Peyer's patch (tissue), 4 donors: ENCODE data around the gene ATP9A.

ENCODE experiments used
- POLR2A ChIP-seq, 2 donors: fragments of 450-650 bp; IDR thresholded peaks; one replicate each; pipeline ENCODE4 v1.5.1; 2017; ENCODE audit warnings: antibody characterized with exemption in 2 of 2, mild to moderate bottlenecking in 2 of 2, moderate library complexity in 2 of 2
- TF ChIP-seq, protein P1 (sequence below), 6 experiments: fragments of 450-650 bp in 4 of 6; fragments of 200-600 bp in 2 of 6; sonication (generic) in 1 of 6; IDR thresholded peaks; one replicate each; pipeline ENCODE4 v1.5.1; 2017 to 2019; ENCODE audit warnings: antibody characterized with exemption in 6 of 6, mild to moderate bottlenecking in 3 of 6, moderate library complexity in 1 of 6

DNA sequence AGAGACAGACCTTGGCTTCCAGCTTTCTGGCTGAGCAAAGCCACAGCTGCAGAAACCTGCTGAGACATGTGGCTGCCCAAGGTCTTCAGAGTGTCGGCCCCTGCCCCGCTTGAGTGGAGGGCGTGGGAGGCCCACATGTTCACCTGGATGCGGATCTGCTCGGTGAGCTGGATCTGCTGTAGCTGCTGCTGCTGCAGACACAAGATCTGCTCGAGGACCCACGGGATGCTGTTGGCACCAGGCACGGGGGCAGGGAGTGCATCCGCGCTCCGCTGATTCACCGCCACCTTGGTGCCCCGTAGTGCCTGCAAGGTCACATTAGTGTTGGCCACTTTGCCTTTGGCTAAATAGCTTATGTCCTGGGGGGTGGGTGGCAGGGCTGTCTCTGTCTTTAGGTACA lies 23.4 kb upstream of the ATP9A start:
- TF ChIP-seq, protein P1, sequence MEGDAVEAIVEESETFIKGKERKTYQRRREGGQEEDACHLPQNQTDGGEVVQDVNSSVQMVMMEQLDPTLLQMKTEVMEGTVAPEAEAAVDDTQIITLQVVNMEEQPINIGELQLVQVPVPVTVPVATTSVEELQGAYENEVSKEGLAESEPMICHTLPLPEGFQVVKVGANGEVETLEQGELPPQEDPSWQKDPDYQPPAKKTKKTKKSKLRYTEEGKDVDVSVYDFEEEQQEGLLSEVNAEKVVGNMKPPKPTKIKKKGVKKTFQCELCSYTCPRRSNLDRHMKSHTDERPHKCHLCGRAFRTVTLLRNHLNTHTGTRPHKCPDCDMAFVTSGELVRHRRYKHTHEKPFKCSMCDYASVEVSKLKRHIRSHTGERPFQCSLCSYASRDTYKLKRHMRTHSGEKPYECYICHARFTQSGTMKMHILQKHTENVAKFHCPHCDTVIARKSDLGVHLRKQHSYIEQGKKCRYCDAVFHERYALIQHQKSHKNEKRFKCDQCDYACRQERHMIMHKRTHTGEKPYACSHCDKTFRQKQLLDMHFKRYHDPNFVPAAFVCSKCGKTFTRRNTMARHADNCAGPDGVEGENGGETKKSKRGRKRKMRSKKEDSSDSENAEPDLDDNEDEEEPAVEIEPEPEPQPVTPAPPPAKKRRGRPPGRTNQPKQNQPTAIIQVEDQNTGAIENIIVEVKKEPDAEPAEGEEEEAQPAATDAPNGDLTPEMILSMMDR (IDR thresholded peaks at IDR 0.05): no peak
- no peak for TF ChIP-seq POLR2A (IDR thresholded peaks at IDR 0.05)
